Measurements from ENCODE around the gene SLC16A7. TPM values are rescaled to one million over a fixed set of nuclear protein-coding genes. Genes with fewer than 3 reads are reported as not detected.

SLC16A7 gene
- total RNA-seq, 1 donor from 2014 or later = 11.2 TPM

- no peak overlapping the region for H3K4me3 Mint-ChIP-seq (ENCODE audit: unreplicated experiment)
- H3K36me3 Mint-ChIP-seq (ENCODE audit: unreplicated experiment) = no peaks in the 10 kb centered on the region
- TF ChIP-seq, protein P1, sequence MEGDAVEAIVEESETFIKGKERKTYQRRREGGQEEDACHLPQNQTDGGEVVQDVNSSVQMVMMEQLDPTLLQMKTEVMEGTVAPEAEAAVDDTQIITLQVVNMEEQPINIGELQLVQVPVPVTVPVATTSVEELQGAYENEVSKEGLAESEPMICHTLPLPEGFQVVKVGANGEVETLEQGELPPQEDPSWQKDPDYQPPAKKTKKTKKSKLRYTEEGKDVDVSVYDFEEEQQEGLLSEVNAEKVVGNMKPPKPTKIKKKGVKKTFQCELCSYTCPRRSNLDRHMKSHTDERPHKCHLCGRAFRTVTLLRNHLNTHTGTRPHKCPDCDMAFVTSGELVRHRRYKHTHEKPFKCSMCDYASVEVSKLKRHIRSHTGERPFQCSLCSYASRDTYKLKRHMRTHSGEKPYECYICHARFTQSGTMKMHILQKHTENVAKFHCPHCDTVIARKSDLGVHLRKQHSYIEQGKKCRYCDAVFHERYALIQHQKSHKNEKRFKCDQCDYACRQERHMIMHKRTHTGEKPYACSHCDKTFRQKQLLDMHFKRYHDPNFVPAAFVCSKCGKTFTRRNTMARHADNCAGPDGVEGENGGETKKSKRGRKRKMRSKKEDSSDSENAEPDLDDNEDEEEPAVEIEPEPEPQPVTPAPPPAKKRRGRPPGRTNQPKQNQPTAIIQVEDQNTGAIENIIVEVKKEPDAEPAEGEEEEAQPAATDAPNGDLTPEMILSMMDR (IDR thresholded peaks at IDR 0.05; ENCODE audit: partially characterized antibody, unreplicated experiment) = no peak
- H3K27ac Mint-ChIP-seq (ENCODE audit: unreplicated experiment) = no peak overlapping the region
- H3K27me3 Mint-ChIP-seq (ENCODE audit: unreplicated experiment) = no peaks in the 10 kb centered on the region
- H3K9me3 Mint-ChIP-seq (ENCODE audit: unreplicated experiment) = no peaks in the 10 kb centered on the region
- DNase-seq = no peak
- H3K4me1 Mint-ChIP-seq (ENCODE audit: low read depth, unreplicated experiment) = no peaks in the 10 kb centered on the region
Measured at GRCh38 chr12:59828521-59828920, 232.7 kb downstream of the SLC16A7 start.

- Mint-ChIP-seq H3K27ac (ENCODE audit: unreplicated experiment) (no peak overlapping the region), H3K27me3 (ENCODE audit: unreplicated experiment) (peaks cover 1% of the 10 kb centered on the region), H3K9me3 (ENCODE audit: unreplicated experiment) (no peaks in the 10 kb centered on the region), H3K36me3 (ENCODE audit: unreplicated experiment) (no peaks in the 10 kb centered on the region), H3K4me3 (ENCODE audit: unreplicated experiment) (no peak overlapping the region), H3K4me1 (ENCODE audit: low read depth, unreplicated experiment) (no peaks in the 10 kb centered on the region)
- DNase-seq = no peak
- TF ChIP-seq, protein P1 (IDR thresholded peaks at IDR 0.05; ENCODE audit: partially characterized antibody, unreplicated experiment) = no peak
Measured at GRCh38 chr12:59833408-59833807, 237.6 kb downstream of the SLC16A7 start.

DNA sequence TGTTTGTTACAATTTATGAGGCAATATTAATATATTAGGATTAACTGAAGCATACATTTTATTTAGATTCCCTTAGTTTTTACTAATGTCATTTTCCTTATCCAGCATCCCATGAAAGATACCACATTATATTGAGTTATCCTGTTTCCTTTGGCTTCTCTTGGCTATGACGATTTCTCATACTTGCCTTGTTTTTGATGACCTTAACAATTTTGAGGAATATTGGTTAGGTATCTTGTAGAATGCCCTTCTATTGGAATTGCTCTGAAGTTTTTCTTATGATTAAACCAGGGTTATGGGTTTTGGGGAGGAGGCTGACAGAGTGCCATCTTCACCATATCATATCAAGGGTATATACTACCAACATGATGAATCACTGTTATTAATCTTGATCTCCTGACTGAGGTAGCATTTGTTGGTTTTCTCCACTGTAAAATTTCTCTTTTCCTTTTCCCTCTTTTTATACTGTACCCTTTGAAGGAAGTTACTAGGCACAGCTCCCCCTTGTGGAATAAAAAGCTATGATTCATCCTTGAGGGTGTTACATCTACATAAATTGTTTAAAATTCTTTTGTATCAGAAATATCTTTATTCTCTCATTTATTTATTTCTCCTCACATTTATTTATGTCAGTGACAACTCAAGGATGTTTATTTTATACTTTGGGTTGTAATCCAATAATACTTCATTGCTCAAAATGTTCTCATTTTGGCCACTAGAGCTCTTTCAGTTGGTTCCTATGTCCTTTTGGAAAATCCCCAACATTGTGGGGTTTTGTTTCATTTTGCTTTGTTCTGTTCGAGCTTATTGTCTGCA lies 239.0 kb downstream of the SLC16A7 start:
- peaks cover 1% of the 10 kb centered on the region for H3K27me3 Mint-ChIP-seq (ENCODE audit: unreplicated experiment)
- no peak overlapping the region for H3K27ac Mint-ChIP-seq (ENCODE audit: unreplicated experiment)
- no peaks in the 10 kb centered on the region for H3K4me1 Mint-ChIP-seq (ENCODE audit: low read depth, unreplicated experiment)
- H3K36me3 Mint-ChIP-seq (ENCODE audit: unreplicated experiment) = no peaks in the 10 kb centered on the region
- H3K4me3 Mint-ChIP-seq (ENCODE audit: unreplicated experiment) = no peak overlapping the region
- DNase-seq = no peak
- TF ChIP-seq, protein P1 (IDR thresholded peaks at IDR 0.05; ENCODE audit: partially characterized antibody, unreplicated experiment) = peak; percentile 82
- no peaks in the 10 kb centered on the region for H3K9me3 Mint-ChIP-seq (ENCODE audit: unreplicated experiment)
